Hematopoietic multipotent progenitor cell (in vitro differentiated cells): Measurements from ENCODE around the gene SNX21. TPM values are rescaled to one million over a fixed set of nuclear protein-coding genes. Genes with fewer than 3 reads are reported as not detected.

ENCODE experiments used
- DNase-seq, 3 donors: peaks; one replicate each; pipeline ENCODE4 v3.0.0-alpha.2; 2011 to 2015; ENCODE audit warnings: low read depth in 2 of 3, low spot score in 2 of 3
- total RNA-seq: library from RNA; depleted of rRNA; stranded (reverse); fragments of >200 nt; gene quantifications from one replicate; pipeline ENCODE4 v1.2.3, GENCODE V29; 2012

Gene SNX21
- total RNA-seq, 1 donor, result 10.5 TPM

- DNase-seq, result no peak
Measured at GRCh38 chr20:45874576-45874975, 41.0 kb downstream of the SNX21 start.

DNA sequence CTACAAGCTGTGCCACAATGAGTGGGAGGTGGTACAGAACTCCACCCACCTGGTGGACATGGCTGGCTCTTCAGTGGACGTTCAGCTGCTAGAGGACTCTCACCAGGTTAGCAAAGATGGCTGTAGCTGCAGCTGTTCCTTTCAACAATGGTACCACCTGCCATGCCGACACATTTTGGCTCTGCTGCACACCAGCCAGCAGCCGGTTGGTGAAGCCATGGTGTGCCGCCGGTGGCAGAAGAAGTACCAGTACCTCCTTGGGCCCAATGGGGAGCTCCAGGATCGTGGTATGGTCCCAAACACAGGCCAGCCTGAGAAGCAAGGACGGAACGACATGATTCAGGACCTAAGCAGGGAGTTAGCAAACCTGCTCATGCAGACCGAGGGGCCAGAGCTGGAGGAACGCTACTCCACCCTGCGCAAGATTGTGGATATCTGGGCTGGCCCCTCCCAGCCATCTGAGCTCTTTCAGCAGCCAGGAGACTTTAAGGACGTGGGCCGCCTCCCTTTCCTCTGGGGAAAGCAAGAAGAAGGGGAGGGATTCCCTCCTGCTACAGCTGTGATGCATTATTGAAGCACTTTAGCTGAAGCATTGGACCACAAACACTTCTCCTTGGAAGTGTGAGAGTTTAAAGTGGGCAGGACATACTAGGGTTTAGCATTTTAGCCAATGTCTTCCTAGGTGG, 44.6 kb downstream of the SNX21 start:
- DNase-seq, result no peak

DNA sequence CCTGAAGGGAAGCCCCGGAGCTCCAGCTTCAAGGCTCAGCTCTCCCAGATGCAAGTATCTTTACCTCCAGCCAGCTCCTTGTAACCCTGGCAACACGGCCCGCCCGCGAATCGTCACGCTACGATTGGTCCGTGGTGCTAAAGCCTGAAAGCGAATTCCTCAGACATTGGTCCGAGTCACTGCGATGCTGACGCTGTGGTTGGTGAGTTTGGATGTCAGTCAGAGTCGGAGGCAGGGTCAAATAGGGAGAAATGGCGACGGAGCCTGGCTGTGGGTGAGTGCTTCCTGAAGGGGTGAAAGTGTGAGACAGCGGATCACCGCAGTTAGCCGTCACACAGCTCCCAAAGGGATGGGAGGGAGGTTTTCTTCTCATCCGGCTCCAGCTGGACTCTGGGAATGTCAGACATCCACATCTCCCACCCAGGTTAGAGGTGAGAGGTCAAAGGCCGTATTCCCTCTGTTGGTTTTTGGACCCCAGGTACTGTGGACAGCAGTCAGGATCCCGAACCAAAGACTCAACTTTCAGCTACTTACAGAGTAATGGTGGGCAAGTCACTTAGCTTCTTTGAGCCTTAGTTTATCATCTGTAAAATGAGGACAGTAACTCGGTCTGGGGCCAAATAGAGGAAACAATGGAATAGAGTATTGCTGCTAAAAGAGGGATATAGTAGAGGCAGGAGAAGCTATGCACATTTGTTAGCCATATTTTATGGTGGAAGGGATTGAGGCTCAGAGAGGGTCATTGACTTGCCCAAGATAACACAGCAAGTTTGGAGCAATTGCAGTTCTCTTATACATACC, 47.6 kb downstream of the SNX21 start, which contains the start of gene ZSWIM1:
Gene ZSWIM1, plus strand, starts transcription at position 240 of the 801 bp plus-strand sequence. CDS start 1,366 bp downstream, outside the sequence.
- DNase-seq, result peak; percentile 91 to 99 (median 99)

DNA sequence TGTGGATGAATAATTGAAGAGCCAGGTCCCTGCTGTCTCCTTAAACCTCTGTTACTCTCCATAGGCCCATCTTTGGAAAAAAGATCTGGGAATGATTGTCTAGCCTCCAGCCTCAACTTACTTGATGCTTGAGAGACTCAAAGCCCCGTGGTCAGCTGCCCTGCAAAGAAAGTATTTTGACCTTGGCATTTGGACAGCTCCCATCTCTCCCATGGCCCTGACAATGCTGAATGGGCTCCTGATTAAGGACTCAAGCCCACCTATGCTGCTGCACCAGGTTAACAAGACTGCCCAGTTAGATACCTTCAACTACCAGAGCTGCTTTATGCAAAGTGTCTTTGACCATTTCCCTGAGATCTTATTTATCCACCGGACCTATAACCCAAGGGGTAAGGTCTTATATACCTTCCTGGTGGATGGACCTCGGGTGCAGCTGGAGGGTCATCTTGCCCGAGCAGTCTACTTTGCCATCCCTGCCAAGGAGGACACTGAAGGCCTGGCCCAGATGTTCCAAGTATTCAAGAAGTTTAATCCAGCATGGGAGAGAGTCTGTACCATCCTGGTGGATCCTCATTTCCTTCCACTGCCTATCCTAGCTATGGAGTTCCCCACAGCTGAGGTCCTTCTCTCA, 49.0 kb downstream of the SNX21 start:
- no peak for DNase-seq

DNA sequence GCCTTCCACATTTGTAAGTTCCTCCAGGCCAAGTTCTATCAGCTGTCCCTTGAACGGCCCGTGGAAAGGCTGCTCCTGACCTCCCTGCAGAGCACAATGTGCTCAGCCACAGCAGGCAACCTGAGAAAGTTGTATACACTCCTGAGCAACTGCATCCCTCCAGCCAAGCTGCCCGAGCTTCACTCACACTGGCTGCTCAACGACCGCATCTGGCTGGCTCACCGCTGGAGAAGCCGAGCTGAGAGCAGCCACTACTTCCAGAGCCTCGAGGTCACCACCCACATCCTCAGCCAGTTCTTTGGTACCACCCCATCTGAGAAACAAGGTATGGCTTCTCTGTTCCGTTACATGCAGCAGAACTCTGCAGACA, 49.5 kb downstream of the SNX21 start:
- DNase-seq, result no peak

- DNase-seq, result no peak
Measured at GRCh38 chr20:45886590-45887345, 53.2 kb downstream of the SNX21 start.

GRCh38 chr20:45887346-45887715, 53.7 kb downstream of the SNX21 start, which contains the start of gene SPATA25:
SPATA25 (minus strand) TSS chr20:45887622; CDS start chr20:45887590, 32 bp downstream.
- DNase-seq, result no peak

- no peak for DNase-seq
Measured at GRCh38 chr20:45888681-45889080, 55.1 kb downstream of the SNX21 start.

DNA sequence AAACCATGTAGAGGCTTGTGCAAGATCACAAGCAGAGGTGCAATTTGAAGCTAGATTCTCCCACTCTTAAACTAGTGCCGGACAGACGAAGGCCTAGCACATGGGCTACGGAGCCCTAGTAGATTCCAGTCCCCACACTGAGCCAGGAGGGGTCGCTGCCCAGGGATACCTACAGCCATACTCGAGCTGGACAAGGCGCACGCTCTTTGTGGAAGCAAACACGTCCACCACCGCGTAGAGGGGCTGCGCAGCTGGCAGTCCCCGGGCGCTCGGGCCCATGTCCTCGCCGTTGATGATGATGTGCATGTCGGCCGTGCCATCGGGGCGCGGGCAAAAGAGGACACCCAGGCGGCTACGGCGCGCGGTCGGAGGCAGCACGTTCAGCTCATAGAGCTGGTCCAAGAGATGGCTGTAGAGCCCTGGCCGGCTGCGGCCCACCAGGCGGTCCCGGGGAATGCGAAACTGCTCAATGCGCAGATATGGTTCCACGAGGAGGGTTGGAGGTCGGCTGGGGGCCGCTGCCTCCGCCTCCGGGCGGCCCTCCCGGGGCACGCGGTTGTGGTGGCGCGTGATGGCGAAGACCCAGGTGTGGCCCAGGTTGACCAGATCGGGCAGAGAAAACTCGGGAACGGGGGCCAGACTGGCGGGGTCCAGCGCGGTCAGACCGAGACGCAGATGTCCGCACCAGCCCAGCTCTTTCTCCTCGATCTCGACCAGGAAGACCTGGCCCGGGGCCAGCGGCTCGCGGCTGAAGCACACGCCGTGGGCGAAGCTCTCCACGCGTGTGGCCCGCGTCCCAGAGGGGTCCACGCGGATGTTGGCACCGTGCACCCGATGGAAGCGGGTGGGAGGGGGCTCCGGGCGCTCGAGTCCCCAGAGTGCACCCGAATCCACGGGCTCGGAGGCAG, 56.7 kb downstream of the SNX21 start:
- DNase-seq, result peak in 2 of 3 donors; percentile 71 to 76

DNA sequence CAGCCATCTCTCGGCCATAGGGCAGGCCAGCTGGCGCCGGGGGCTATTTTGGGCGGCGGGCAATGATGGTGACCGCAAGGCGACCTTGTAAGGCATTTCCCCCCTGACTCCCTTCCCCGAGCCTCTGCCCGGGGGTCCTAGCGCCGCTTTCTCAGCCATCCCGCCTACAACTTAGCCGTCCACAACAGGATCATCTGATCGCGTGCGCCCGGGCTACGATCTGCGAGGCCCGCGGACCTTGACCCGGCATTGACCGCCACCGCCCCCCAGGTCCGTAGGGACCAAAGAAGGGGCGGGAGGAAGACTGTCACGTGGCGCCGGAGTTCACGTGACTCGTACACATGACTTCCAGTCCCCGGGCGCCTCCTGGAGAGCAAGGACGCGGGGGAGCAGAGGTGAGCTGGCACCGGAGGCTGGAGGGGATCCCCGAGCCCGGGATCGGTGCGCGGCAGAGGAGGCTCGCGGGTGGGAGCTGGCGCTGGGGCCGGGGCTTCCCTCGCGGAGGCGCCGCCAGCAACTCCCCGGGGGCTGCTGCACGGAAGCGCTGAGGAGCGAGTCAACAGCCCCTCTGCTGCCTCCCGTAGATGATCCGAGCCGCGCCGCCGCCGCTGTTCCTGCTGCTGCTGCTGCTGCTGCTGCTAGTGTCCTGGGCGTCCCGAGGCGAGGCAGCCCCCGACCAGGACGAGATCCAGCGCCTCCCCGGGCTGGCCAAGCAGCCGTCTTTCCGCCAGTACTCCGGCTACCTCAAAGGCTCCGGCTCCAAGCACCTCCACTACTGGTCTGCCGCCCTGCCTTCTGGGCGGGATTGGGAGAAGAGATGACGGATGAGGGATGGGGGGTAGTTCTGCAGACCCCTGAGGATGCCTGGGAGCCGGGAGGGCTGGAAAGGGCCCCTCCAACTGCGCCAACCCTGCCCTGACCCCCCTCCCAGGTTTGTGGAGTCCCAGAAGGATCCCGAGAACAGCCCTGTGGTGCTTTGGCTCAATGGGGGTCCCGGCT, 57.7 kb downstream of the SNX21 start, which contains the start of the genes CTSA and NEURL2:
Gene CTSA, plus strand, starts transcription at position 351 of the 999 bp plus-strand sequence. Its CDS starts 234 bp downstream, at position 585.
Gene NEURL2, minus strand, starts transcription at position 224 of the 999 bp plus-strand sequence. Its CDS starts 217 bp downstream, at position 7.
- peak; percentile 63 to 82 (median 79) for DNase-seq

DNA sequence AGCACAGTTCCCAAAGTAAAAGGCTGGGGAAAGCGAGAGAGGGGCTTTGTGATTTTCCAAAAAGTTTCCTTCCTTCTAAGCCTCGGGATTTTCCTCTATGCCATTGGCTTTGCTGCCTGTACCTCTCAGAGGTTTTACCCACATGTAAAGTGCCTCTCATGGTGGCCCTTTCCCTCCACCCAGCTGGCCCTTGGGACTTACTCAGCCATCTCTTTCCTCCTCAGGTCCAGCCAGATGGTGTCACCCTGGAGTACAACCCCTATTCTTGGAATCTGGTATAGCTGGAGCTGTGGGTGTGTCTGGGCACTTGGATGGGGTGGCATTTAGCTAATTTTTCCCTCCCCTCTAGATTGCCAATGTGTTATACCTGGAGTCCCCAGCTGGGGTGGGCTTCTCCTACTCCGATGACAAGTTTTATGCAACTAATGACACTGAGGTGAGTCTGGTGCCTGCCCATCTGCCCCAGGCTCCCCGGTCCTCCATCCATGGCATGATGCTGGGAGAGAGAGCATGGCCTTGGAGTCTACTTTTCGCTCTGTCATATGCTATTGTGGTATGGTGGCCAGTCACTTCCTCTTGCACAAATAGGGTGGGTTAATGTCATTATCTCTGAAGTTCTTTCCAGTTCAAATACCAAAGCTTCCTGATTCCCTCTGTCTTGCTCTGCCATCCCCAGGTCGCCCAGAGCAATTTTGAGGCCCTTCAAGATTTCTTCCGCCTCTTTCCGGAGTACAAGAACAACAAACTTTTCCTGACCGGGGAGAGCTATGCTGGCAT, 58.6 kb downstream of the SNX21 start:
- DNase-seq, result no peak

Other genes with a start within 250 kb of the SNX21 start
- gene WFDC10A, start 204.1 kb upstream of the SNX21 start, total RNA-seq, result not detected
- not detected for gene WFDC9, start 202.5 kb upstream of the SNX21 start, total RNA-seq
- not detected for gene WFDC11, start 163.6 kb upstream of the SNX21 start, total RNA-seq
- gene WFDC13, start 131.8 kb upstream of the SNX21 start, total RNA-seq, result not detected
- gene WFDC10B, start 128.8 kb upstream of the SNX21 start, total RNA-seq, result not detected
- not detected for gene SPINT4, start 111.5 kb upstream of the SNX21 start, total RNA-seq
- gene WFDC3, start 41.9 kb upstream of the SNX21 start, total RNA-seq, result not detected
- 22.4 TPM for gene DNTTIP1, start 41.8 kb upstream of the SNX21 start, total RNA-seq
- gene UBE2C, start 21.2 kb upstream of the SNX21 start, total RNA-seq, result 3.8 TPM
- 1.1 TPM for gene TNNC2, start 6.5 kb upstream of the SNX21 start, total RNA-seq
- gene ACOT8, start 23.6 kb downstream of the SNX21 start, total RNA-seq, result 58.7 TPM
- gene ZSWIM3, start 23.8 kb downstream of the SNX21 start, total RNA-seq, result 8.1 TPM
- 32.6 TPM for gene ZSWIM1, start 47.4 kb downstream of the SNX21 start, total RNA-seq
- 5.9 TPM for gene SPATA25, start 53.8 kb downstream of the SNX21 start, total RNA-seq
- 21.5 TPM for gene NEURL2, start 57.4 kb downstream of the SNX21 start, total RNA-seq
- gene CTSA, start 57.5 kb downstream of the SNX21 start, total RNA-seq, result 112 TPM
- 31.5 TPM for gene PLTP, start 78.4 kb downstream of the SNX21 start, total RNA-seq
- gene PCIF1, start 100.9 kb downstream of the SNX21 start, total RNA-seq, result 45.0 TPM
- 59.5 TPM for gene ZNF335, start 138.4 kb downstream of the SNX21 start, total RNA-seq
- gene MMP9, start 175.1 kb downstream of the SNX21 start, total RNA-seq, result 1.9 TPM
- gene SLC12A5, start 195.4 kb downstream of the SNX21 start, total RNA-seq, result 1.9 TPM